Cardiac septum (tissue), 1 donor: Measurements from ENCODE around the gene ENO3. TPM values are rescaled to one million over a fixed set of nuclear protein-coding genes. Genes with fewer than 3 reads are reported as not detected.

Source experiments
- DNase-seq: peaks from one replicate; pipeline ENCODE4 v3.0.0-alpha.2; 2020; ENCODE audit warnings: low spot score
- intact Hi-C: fragments of 100-400 bp; cut with DNase I; formaldehyde crosslinking; loops from one replicate; pipeline ENCODE4 v1.14.0; 2022
- total RNA-seq: library from RNA; stranded (reverse); fragmentation: NEBNext Ultra II Directional; extraction: Animal tissue kit (Norgen Biotek cat#: 25700); gene quantifications from one replicate; pipeline ENCODE4 v1.2.1, GENCODE V29; 2021
- donor health status: DM: no; HTN: no; CAD: no.

ENO3 gene
- total RNA-seq, 1 donor from 2014 or later: 382 TPM

GRCh38 chr17:4968486-4969046 is 17.6 kb downstream of the ENO3 start:
- intact Hi-C loops: loop anchor here (5.0 kb wide), 2 partner anchors 61 to 94 kb away; no protein-coding TSS in a partner anchor
- no peak for DNase-seq

DNA sequence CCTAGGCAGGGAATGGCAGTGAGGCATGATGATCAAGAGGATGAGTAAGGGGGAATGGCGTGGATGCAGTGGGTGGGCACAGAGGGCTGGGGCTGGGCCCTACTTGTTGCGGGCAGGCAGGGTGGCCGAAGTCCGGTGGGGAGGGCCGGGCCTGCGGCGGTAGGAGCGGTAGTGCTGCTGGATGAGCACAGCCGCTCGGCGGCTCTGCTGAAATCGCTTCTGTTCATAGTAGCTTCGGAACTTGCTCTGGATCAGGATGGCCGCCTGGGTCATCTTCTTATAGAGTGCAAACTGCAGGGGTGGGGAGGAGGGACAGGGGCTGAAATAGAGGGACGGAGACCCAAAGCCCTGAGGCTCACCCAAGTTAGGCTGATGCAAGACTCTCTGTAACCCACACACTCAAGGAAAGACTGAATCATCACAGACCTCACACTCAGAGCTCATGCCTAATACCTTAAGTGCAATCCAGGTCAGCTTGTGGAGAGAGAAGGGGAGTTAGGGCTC is 18.2 kb downstream of the ENO3 start:
- intact Hi-C loops: loop anchor here (5.0 kb wide), 2 partner anchors 62 to 93 kb away; no protein-coding TSS in a partner anchor
- DNase-seq: no peak

DNA sequence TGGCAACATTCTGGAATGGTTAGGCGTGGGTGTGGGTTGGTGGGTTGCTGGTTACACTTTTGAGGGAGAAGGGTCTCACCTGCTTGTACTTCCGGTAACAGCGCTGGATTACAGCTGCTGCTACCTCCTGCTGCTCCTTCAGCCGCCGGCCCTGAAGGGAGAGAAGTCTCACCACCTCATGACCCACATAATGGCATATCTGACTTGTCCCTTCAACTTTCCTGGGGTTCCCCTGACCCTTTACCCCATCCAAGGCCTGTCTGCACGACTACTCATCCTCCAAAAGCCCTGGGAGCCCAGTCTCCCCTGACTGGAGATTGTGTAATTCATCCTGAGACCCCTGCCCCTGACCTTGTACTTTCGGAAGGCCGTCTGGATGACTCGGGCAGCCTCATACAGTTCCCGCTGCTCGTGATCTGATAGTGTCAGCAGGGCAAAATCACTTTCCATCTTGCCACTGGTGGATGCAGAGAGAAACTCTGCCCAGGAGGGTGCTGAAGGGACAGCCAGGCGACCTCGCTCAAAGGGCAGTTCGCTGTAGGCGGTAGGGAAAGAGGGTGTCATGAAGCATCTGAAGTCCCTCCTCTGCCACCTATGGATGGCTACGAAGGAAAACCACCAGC is 18.7 kb downstream of the ENO3 start:
- intact Hi-C loops: loop anchor here (5.0 kb wide), 2 partner anchors 62 to 93 kb away; no protein-coding TSS in a partner anchor

GRCh38 chr17:4970273-4970672 is 19.4 kb downstream of the ENO3 start:
- no peak for DNase-seq
- intact Hi-C loops: no loop called here

More for the DNA sequence above, 18.7 kb downstream of the ENO3 start:
- DNase-seq: no peak

DNA sequence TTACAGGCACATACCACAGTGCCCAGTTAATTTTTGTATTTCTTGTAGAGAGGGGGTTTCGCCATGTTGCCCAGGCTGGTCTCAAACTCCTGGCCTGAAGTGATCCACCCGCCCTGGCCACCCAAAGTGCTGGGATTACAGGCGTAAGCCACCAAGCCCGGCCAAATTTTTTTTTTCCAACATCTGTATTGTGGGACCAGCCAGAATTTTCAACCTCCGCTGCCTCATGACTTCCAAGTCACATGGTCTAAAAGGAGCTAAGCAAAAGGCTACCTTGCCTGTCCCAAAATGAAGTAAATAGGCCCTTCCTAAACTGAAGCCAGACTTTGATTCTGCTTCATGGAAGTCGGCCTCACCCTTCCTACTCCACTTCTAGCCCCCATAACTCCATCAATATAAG is 20.9 kb downstream of the ENO3 start:
- DNase-seq: no peak
- intact Hi-C loops: no loop called here

GRCh38 chr17:4972322-4972721 is 21.4 kb downstream of the ENO3 start:
- DNase-seq: no peak
- intact Hi-C loops: no loop called here

GRCh38 chr17:4972752-4973151 is 21.8 kb downstream of the ENO3 start:
- intact Hi-C loops: no loop called here
- DNase-seq: no peak

DNA sequence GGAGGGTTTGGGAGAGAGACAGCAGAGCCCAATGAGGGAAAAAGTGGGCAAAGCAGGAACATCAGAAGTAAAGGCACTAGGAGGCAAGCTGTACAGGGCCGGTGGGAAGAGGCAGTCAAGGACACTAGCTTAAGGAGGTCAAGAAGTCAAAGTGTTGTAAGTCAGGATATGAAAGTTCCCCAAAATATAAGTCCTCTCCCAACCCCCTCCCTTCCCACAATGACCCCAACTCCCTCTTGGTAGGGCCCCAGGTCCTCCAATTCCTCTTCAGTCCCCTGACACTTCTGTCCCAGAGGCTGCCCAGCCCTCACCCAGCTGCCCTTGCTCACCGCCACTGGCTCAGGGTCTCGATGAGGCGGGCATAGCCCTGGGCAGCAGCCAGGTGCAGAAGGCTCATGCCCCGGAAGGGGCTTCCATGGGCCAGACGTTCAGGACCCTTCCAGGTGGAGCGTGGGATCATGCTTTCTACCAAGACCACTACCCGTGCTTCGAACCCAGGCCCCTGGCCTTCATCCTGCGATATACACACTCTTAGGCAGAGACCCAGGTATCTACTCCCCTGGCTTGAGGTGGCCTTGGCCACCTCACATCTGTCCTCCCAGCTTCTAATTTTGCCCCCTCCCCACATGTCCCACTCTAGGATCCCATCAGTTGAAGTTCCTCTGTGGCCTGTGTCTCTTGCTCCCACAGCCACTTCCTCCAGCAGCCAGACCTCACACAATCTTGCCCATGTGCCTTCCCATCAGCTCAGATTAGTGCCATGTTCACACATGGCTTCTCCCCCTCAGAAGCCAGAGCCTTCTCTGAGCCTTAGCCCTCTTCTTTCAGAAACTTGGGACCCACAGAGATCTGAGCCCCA is 22.6 kb downstream of the ENO3 start:
- DNase-seq: no peak
- intact Hi-C loops: no loop called here

GRCh38 chr17:4974115-4974670 is 23.3 kb downstream of the ENO3 start:
- intact Hi-C loops: no loop called here
- no peak for DNase-seq

DNA sequence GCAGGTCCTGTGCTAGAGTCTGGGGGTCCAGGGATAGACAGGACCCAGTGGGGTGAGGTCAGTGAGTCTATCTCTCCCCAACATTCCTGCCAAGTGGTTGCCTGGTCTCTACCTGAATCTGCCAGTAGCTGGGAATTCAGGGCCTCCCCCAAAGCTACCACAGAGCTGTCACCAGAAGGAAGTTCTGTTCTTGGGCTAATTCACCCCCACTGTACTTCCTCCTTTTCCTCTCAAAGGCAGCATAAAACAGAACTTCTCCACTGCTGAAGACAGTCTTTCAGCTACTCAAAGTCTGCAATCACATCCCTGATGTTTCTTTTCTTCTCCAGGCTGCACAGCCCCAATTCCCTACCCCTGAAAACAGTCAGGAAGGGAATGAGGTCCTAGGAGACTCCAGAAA is 27.8 kb downstream of the ENO3 start:
- intact Hi-C loops: no loop called here
- DNase-seq: no peak

DNA sequence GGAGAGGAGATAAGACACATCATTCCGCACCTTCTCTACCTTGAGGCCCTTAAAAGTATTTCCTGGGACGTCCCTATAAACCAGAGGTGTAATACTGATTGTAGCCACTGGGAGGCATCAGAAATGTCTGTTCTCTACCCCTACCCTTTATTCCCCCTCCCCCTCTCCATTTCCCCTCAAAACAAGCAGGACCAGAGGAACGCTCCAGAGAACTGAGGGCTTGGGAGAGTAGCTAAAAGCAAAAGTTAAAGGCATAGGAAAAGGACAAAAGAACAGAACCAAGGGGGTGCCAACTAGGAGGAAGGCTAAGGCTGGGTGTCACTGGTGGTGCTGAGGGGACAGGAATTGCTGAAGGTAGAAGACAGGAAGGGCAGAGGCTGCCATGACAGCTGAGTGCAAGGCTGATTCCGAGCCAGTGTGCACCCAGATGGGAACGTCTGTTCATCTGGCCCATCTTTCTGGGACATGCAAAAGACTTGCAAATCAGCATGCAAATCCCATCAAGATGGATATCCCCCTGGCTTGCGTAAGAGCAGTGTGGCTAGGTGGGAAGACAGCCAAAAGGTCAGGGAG is 29.8 kb downstream of the ENO3 start:
- DNase-seq: no peak
- intact Hi-C loops: loop anchor here (5.0 kb wide), 1 partner anchor 82 kb away; no protein-coding TSS in a partner anchor

DNA sequence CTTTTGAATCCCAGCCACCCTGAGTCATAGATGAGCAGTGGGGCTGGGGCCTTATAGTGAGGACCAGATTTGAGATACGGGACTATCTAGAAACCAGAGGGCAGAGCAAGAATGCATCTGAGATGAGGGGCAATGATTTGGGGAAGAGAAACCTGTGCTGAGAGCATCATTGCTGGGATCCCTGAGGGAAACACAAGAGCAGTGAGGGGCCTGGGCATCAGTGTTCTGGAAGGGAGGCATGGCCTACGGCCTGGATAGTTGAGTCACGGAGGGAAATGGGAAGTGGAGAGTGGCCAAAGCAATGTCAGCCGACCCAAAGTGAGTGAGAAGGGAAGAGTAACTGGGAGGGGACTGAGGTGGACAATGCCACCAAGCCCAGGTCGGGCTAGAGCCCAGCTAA is 31.4 kb downstream of the ENO3 start:
- intact Hi-C loops: loop anchor here (2.0 to 5.0 kb wide), 2 partner anchors 14 to 80 kb away; partner anchors contain the start of genes INCA1 and KIF1C
- DNase-seq: no peak

- DNase-seq: no peak
- intact Hi-C loops: loop anchor here (2.0 kb wide), 1 partner anchor 20 kb away; the partner anchor contains the start of gene SPAG7
Measured at GRCh38 chr17:4986403-4986802, 35.5 kb downstream of the ENO3 start.

DNA sequence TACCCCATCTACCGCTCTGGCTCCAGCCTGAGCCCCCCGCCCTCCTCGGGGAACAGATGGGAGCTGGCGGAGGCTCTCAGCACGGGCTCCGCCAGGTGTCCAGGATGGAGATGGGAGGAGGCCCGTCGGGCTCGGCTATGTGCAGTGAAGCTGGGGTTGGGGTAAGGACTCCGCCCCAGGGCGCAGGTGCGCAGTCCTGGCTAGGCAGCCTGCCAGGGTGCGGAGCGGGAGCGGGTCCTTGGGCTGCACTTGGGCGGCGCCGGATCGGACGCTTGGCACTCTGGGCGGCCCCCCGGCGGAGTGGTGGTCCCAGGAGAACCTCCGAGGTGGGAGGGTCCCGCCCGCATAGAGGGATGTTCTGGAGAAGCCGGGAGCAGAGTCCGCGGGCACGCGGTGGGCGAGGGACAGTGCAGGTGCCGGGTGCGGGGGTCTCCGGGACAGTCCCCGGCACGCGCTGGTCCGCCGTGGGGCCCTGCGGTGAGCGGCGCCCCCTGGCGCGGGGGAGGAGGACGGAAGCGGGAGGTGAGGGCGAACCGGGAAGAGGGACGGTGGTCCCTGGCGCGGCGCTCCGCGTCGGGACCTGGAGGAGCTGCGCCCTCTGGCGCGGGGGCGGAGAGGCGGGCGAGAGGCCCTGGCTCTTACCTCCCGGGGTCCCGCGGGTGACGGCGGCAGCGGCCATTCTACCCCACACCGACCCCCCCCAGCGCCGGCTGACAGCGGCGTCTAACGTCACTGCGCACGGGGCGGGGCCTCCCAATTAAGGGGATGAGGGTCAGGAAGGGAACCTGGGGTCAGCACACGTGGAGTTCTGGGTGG is 36.2 kb downstream of the ENO3 start, which contains the start of gene CAMTA2:
CAMTA2 (minus strand) TSS at position 725 of the 816 bp plus-strand sequence. CDS start 1,453 bp downstream, outside the sequence.
- DNase-seq: peak; percentile 96
- intact Hi-C loops: loop anchor here (1.0 to 2.0 kb wide), 2 partner anchors 20 to 78 kb away; partner anchors contain the start of gene SPAG7

GRCh38 chr17:4987767-4988567 is 37.0 kb downstream of the ENO3 start:
- no peak for DNase-seq
- intact Hi-C loops: loop anchor here (1.0 to 2.0 kb wide), 2 partner anchors 21 to 79 kb away; partner anchors contain the start of gene SPAG7

DNA sequence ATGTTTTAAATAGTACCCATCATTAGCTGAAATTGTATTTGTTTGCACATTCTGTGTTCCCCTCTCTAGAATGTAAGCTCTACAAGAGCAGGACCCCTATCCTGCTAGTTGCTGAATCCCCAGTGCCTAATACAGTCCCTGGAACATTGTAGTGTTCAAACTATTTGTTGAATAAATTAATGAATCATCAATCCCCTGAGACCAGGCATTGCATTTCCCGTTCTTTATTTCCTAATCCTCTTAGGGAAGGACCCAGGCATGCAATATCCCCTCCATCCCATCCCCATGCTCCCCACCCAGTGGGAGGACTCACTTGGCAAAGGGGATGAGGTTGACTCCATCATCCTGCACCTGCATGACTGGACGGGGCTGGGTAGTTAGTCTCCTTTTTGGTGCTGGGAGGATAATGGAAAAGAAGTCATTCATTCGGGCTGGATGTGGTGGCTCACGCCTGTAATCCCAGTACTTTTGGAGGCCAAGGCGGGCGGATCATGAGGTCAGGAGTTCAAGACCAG is 43.2 kb downstream of the ENO3 start:
- intact Hi-C loops: no loop called here

More for the DNA sequence above, 43.2 kb downstream of the ENO3 start:
- no peak for DNase-seq
